Lung (tissue), 12 donors: ENCODE measurements around the gene ZNF827. TPM values are rescaled to one million over a fixed set of nuclear protein-coding genes. Genes with fewer than 3 reads are reported as not detected.

Experiments
- ATAC-seq: fragments of 200-7000 bp; cut with Tn5 transposase; one replicate; pipeline ENCODE4 v1.9.1; 2020; ENCODE audit warnings: moderate number of reproducible peaks; ENCODE audit not compliant: insufficient read depth, low FRiP score
- DNase-seq, 3 donors: peaks; one replicate each; pipeline ENCODE4 v3.0.0-alpha.2; 2013 to 2017
- H3K27ac ChIP-seq, 2 donors: one replicate each; pipeline ENCODE4 v1.5.1; 2013; ENCODE audit warnings: mild to moderate bottlenecking in 2 of 2, moderate library complexity in 2 of 2, control low read depth in 1 of 2, inconsistent platforms in 1 of 2, low read depth in 1 of 2, low read length in 1 of 2
- H3K27me3 ChIP-seq, 3 donors: one replicate each; pipeline ENCODE4 v1.5.1; 2013; ENCODE audit warnings: low read length in 2 of 3; ENCODE audit not compliant: control insufficient read depth in 3 of 3, insufficient read depth in 3 of 3
- H3K36me3 ChIP-seq, 4 donors: one replicate each; pipeline ENCODE4 v1.5.1; 2013; ENCODE audit warnings: low read length in 4 of 4, mild to moderate bottlenecking in 1 of 4, moderate library complexity in 1 of 4; ENCODE audit not compliant: control insufficient read depth in 4 of 4, insufficient read depth in 4 of 4
- H3K4me1 ChIP-seq, 5 donors: one replicate each; pipeline ENCODE4 v1.5.1; 2013; ENCODE audit warnings: low read length in 5 of 5, mild to moderate bottlenecking in 2 of 5, moderate library complexity in 1 of 5; ENCODE audit not compliant: control insufficient read depth in 5 of 5, insufficient read depth in 5 of 5
- H3K4me3 ChIP-seq: one replicate; pipeline ENCODE4 v1.5.1; 2013; ENCODE audit warnings: mild to moderate bottlenecking, control low read depth, moderate library complexity
- H3K9ac ChIP-seq, 2 donors: one replicate each; pipeline ENCODE4 v1.5.1; 2013; ENCODE audit warnings: low read length in 2 of 2, control low read depth in 1 of 2; ENCODE audit not compliant: insufficient read depth in 1 of 2
- H3K9me3 ChIP-seq, 4 donors: one replicate each; pipeline ENCODE4 v1.5.1; 2013; ENCODE audit warnings: low read length in 3 of 4, mild to moderate bottlenecking in 1 of 4, moderate library complexity in 1 of 4; ENCODE audit not compliant: control insufficient read depth in 4 of 4, insufficient read depth in 3 of 4
- CTCF ChIP-seq: IDR thresholded peaks from 2 replicates; pipeline ENCODE4 v1.5.1; 2012; ENCODE audit warnings: mild to moderate bottlenecking; ENCODE audit errors: control extremely low read depth, extremely low read depth
- WGBS, 2 donors: extraction: QIAGEN DNeasy Blood & Tissue Kit; methylation state at CpG; one replicate each; pipeline ENCODE4 v1.1.7; 2013; 5-methylcytosine and 5-hydroxymethylcytosine counted together
- polyA plus RNA-seq, 2 donors: library from polyadenylated mRNA; stranded (reverse); fragments of 200-250 nt; gene quantifications; one replicate each; pipeline ENCODE4 v1.2.1, GENCODE V29; 2013
- total RNA-seq, 2 donors: library from RNA; depleted of rRNA in 1 of 2; stranded (reverse); fragments of >200 nt in 1 of 2; gene quantifications; one replicate each; pipeline ENCODE4 v1.2.1, GENCODE V29; 2014 to 2021
- donor health status: control.
- donor health status: control.
- donor health status: Bipolar disorder and iron deficiency.
- donor health status: healthy.
- donor health status: DM: yes; HTN: yes; CAD: no.

The ZNF827 gene
- total and polyA plus RNA-seq, 4 donors: 2.7 to 27.4 (median 8.2) TPM

GRCh38 chr4:145827885-145828284 is 110.7 kb downstream of the ZNF827 start:
- ATAC-seq (no peak), DNase-seq (no peak)
- no peaks in the 10 kb centered on the region for H3K9me3 ChIP-seq
- H3K9ac ChIP-seq: no peak overlapping the region
- WGBS, 2 donors: 85 to 88% methylated on average over 11 of the region's 11 CpGs
- no peaks in the 10 kb centered on the region for H3K27me3 ChIP-seq
- H3K36me3 ChIP-seq: peaks cover 0 to 6% (median under 1%) of the 10 kb centered on the region in 4 donors
- TF ChIP-seq CTCF: no peak
- H3K27ac ChIP-seq: no peak overlapping the region
- peaks cover 0 to 3% (median 0%) of the 10 kb centered on the region in 5 donors for H3K4me1 ChIP-seq
- H3K4me3 ChIP-seq: no peak overlapping the region

- Histone ChIP-seq H3K4me3 (no peak overlapping the region), H3K4me1 (peaks cover 0 to 3% (median 0%) of the 10 kb centered on the region in 5 donors), H3K9me3 (no peaks in the 10 kb centered on the region), H3K9ac (no peak overlapping the region), H3K27ac (no peak overlapping the region), H3K36me3 (peaks cover 0 to 8% (median under 1%) of the 10 kb centered on the region in 4 donors), H3K27me3 (no peaks in the 10 kb centered on the region)
- no peak for ATAC-seq
- no peak for TF ChIP-seq CTCF
- DNase-seq: no peak
- WGBS, 2 donors: 96 to 98% methylated on average over 7 of the region's 7 CpGs
Measured at GRCh38 chr4:145825255-145825654, 113.4 kb downstream of the ZNF827 start.

GRCh38 chr4:145824463-145824862 is 114.2 kb downstream of the ZNF827 start:
- H3K4me1 ChIP-seq: peaks cover 0 to 5% (median 3%) of the 10 kb centered on the region in 5 donors
- TF ChIP-seq CTCF: no peak
- no peak overlapping the region for H3K4me3 ChIP-seq
- no peaks in the 10 kb centered on the region for H3K9me3 ChIP-seq
- H3K9ac ChIP-seq: no peak overlapping the region
- 91 to 96% methylated on average over 3 of the region's 3 CpGs for WGBS, 2 donors
- DNase-seq (no peak), ATAC-seq (no peak)
- H3K36me3 ChIP-seq: peaks cover 0 to 8% (median under 1%) of the 10 kb centered on the region in 4 donors
- no peak overlapping the region for H3K27ac ChIP-seq
- no peaks in the 10 kb centered on the region for H3K27me3 ChIP-seq

- no peak for ATAC-seq
- 86 to 93% methylated on average over 4 of the region's 4 CpGs for WGBS, 2 donors
Measured at GRCh38 chr4:145823743-145824142, 114.9 kb downstream of the ZNF827 start.

More at GRCh38 chr4:145823743-145824142, 114.9 kb downstream of the ZNF827 start:
- no peak overlapping the region for H3K27ac ChIP-seq
- H3K36me3 ChIP-seq: peaks cover 0 to 8% (median under 1%) of the 10 kb centered on the region in 4 donors
- TF ChIP-seq CTCF: no peak
- peaks cover 0 to 5% (median 2%) of the 10 kb centered on the region in 5 donors for H3K4me1 ChIP-seq
- H3K4me3 ChIP-seq: no peak overlapping the region
- no peaks in the 10 kb centered on the region for H3K9me3 ChIP-seq
- no peaks in the 10 kb centered on the region for H3K27me3 ChIP-seq
- DNase-seq: no peak
- H3K9ac ChIP-seq: no peak overlapping the region
